ENCODE data around the gene CUX1.

Gene CUX1

DNA sequence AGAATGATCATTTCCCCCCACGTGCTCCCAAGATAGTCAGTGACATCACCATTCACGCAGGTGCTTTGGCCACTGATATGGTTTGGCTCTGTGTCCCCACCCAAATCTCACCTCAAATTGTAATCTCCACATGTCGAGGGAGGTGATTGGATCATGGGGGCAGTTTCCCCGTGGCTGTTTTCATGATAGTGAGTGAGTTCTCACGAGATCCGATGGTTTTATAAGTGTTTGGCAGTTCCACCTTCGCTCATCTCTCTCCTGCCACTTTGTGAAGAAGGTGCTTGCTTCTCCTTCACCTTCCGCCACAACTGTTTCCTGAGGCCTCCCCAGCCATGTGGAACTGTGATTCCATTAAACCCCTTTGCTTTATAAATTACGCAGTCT is 263.8 kb downstream of the CUX1 start:
- no peak for DNase-seq

DNA sequence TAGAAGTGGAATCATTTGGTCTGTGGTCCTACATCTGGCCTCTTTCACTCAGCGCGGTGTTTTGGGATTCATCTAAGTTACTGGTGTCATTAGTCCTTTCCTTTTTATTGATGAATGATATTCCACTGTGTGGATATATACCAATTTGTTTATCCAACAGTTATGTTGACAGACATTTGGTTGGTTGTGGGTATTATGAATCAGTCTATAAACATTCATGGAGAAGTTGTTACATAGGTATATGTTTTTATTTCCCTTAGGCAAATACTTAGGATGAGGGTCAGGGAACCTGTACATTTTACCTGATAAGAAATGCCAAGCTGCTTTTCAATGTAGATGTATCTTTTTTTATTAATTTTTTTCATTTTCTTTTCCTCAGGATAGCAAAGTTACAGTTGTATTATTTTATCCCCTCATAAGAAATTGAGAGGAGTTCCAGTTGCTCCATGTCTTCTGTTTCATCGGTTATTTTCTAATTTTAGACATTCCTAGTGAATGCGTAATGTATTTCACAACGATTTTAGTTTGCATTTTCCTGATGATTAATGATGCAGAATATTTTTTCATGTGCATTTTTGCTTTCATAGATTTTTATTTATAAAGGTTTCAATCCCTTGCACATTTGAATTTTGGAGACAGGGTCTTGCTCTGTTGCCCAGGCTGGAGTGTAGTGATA is 265.4 kb downstream of the CUX1 start:
- no peak for DNase-seq

DNA sequence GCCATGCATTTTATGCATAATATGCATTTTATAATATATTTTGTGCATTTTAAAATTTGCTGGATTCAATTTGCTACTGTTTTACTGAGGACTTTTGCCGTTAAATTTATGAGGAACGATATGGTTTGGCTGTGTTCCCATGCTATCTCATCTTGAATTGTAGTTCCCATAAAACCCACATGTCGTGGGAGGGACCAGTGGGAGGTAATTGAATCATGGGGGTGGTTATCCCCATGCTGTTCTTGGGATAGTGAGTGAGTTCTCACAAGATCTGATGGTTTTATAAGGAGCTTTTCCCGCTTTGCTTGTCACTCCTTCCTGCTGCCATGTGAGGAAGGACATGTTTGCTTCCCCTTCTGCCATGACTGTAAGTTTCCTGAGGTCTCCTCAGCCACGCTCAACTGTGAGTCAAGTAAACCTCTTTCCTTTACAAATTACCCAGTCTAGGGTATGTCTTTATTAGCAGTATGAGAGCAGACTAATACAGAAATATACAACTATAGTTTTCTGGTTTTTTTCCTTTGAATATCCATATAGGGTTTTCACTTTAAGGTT is 267.9 kb downstream of the CUX1 start:
- DNase-seq, result no peak

DNA sequence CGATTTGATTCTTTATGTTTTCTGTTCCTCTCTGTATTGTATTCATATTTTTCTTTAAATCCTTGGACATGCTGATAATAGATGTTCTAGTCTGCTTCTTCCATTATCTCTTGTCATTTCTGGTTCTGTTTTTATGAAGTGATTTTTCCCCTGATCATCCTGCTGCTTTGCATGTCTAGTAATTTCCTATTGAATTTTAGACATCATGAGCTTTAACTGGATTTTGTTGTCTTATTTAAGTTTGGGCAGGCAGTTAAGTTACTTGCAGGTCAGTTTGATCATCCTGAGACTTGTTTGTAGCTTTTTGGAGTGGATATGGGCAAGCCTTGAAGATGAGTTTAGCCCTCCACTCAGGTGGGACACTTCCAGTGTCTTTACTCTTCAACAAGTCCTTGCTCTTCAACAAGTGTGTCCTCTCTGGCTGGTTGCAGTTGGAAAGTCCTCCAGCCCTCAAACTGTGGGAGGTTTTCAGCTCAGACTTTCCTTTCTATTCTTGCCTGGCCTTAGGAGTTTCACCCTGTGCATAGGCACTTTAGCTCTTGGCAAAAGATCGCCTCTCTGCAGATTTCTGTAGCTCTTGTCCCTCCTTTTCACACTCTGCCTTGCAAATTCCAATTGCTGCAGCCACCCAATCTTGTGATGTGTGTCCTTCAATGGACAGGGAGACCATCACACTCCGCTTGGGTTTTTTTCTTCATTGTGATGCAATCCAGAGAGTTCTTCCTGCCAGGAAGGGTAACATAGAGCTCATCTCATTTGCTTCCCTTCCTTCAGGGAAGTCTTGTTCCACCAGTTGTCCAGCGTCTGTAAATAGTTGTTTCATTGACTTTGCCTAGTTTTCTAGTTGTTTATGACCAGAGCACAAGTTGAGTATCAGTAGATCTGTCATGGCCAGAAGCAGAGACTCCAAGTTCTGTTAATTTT is 272.0 kb downstream of the CUX1 start:
- no peak for DNase-seq

DNA sequence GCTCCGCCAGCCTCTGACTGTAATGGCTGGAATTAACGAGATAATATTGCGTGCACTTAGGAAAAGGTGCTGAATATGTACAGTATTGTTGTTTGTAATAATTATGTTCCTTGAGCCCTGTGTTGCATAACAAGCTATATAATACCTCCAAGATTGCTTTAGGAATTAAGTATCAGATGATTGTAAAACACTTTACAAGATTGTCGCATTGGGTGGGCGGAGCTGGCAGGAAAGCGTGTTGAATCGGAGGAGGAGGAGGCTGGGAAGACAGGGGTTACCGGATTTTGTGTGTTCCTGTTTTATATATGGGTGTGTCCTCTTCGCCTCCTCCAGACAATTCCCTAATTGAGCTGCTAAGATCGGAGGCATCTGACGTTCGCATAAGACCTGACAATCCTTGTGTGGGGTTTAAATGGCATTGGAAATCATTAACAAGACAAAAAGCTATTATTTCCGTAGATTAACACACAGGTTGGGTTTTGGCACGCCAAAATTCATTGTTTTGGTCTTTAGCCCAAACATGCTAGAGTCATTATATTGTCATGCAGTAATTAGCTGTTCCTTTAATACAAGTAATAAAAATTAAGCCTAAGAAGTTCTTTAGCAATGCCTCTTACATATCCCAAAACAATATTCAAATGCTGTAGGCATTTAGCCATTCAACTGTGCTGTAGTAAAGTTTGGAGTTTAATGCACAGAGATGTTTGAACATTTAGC is 276.3 kb downstream of the CUX1 start:
- no peak for DNase-seq

DNA sequence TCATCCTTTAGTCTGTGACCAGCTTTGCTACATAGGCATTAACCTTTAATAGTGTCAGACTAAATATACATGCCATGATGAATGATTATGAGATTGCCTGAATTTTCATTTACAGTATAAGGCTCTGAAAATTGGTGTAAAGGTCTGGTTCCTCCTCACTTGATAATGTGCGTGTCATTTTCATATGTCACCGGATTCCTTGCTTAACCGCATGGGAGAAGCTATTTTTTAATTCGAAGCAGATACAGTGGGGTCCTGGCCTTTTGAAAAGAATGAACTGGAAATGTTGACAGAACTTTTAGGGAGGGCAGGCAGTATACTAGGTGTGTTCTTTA is 276.9 kb downstream of the CUX1 start:
- DNase-seq, result no peak

DNA sequence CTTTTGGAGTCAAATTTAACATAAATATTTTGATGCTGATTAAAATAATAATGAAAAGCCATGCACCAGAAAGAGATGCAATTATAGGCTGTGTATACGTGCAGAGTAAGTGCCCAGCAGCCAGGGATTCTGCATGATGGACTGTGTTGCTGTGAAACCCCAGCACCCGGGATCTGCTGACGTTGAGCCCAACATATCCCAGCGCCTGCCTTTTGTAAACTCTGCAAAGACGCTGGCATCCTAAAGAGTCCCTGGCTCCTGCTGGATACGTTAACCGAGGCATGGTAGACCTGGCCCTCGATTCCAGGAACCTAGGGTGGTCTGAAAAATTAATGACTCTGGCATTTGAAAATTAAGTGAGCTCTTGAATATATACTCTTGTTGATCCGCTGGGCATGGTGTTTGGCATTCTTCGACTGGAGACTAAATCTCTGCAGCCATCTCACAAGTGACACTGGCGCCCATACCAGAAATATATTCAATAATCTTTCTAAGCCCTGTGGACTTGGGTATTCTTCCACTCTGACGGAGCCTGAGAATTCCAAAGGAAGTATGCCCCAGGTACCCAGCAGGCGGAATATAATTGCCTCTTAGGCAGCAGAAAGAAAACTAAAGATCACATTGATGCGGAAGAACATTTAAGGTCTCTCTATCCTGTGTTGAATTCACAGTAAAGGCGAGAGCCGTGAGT is 278.0 kb downstream of the CUX1 start:
- no peak for DNase-seq

DNA sequence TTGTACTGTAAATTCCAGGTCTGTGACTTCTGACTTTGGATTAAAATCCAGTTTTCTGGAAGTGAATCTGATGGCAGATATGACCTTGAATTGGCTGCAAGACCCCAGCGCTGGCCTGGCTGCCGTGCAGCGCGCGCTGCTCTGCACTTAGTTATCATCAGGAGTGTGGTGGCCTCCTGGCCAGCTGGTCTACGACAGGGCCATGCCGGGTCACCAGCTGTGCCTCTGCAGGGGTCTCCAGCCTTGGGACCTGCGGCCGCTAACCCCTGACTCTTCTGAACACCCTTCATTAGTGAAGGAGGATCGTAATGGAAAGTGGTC is 278.5 kb downstream of the CUX1 start:
- no peak for DNase-seq

DNA sequence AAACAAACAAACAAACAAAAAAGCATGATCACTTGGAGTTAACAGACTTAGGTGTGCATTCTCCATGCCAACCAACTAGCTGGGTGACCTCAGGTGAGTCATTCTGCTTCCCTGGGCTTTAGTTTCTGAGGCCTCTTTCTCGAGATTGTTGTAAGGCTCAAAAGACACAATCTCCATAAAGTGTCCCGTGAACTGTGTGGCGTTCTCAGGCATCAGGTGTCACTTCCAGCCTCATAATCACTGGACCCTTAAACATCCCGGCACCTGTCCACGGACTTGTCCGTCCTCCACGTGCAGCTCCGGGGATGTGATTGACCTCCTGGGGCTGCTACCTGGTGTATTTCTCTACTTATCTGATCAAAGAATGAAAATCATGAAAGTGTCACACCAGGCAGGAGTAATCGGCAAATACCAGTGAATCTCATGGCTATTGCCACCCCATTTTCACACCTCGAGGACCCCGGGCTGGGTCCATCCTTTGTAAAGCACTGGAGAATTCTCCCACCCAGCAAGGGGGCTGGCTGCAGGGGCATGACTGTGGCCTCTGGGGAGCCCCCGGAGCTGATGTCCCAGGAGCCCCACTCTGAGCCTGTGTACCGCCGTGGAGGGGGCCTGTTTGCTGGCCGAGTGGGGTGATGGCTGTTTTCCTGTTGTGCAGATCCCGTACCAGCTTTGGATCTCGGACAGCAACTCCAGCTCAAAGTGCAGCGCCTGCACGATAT is 279.4 kb downstream of the CUX1 start:
- no peak for DNase-seq

DNA sequence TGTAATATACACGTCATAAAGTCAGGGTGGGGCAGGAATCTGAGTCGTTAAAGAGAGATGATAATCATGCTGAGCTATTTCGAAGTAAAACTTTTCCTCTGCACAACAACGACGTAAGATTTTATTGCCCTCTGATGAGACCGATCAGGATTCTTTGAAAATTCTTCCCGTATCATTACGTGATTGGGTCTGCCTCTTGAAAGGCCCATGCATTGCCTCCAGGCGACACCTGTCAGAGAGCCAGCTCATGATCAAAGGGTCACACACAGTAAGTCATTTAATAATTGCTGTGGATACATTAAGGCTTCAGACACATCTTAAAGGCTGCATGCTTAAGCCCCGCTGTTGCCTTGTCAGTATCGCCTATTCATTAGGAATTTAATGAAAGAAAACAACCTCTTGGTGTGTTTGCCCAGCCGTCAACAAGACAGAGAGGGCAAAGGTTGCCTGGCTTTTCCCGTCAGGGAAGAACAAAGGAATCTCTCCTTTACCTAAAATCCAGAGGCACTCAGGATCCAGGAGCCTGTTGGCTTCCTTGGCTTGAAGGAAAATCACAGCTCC is 280.3 kb downstream of the CUX1 start:
- DNase-seq, result no peak

DNA sequence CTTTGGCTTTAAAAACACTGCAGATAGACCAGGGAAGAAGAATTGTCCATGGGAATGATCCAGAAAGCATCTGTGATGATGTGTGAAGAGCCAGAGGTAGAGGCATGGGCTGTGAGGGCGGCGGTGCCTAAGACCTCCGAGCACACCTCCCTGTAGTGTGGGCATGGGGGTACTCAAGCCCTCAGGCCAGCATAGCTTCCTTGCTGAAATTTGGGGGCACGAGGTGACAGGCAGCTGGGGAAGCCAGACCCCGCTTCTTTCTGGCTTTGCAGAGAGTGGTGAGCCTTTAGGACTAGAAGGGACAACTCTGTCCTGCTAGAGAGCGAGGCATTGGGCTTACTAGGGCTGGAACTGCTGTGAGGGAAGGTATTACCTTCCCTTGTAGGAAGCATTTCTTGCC is 281.6 kb downstream of the CUX1 start:
- DNase-seq, result no peak

DNA sequence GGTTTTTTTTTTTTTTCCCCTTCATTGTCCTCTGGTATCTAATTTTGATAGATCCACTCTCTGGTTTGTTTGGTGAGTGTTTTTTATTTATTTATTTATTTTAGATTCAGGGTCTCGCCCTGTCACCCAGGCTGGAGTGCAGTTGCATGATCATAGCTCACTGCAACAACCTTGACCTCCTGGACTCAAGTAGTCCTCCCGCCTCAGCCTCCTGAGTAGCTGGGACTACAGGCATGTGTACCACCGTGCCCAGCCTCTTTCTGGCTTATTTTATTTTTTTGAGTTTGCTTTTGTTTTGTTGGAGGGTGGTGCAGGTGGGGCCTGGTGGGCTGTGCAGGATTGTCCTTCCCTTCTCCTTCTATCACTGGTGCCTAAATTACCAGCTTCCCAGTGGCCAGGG is 282.0 kb downstream of the CUX1 start:
- DNase-seq, result no peak

DNA sequence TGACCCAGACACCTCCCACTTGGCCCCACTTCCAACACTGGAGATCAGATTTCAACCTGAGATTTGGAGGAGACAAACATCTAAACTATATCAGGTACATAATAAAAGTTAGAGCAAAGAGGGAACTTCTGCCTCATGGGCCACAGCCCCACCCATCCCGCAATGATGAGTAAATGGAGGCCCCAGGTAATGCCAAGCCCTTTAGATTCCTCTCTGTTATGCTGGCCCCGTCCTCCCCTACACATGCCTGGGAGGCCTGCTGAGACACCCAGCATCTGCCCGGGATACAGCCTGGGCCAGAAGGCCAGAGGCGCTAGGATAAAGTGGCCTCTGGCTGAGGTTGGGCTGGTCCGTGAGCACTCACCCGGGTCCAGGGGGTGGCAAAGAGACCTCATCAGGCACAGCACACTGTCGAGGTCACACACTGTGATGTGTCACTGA is 283.7 kb downstream of the CUX1 start:
- no peak for DNase-seq

DNA sequence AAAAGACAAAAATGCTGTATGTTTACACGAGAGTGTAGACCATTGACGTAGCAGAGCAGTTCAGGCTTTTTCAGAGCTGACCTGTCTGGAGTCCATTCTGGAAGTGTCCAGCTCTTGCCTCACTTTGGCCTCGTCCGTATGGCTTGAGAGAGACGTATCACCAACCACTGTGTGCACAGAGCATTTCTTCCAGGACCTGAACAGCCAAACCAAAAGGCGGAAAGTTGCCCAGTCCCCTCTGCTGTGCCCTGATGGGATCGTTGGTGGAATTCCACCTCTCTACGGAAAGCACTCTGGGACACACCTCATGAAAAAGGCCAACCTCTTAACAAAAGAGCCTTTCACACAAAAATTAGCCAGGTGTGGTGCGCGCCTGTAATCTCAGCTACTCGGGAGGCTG is 284.5 kb downstream of the CUX1 start:
- no peak for DNase-seq

DNA sequence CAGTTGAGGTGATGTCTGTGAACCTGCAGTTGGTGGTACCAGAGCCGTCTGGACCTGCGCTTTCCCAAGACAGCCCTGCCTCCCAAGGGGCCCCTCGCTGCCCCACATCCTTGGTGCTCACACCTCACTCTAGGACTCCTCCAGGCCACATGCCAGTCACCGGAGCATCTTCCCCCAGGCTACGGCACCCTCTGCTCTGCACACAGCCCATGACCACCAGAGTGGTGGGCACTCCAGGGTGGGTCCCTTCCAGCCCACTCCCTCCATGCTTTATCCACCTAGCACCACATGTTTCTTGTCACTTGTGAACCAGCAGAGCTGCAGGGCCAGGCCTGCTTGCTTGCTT is 285.6 kb downstream of the CUX1 start:
- DNase-seq, result no peak

DNA sequence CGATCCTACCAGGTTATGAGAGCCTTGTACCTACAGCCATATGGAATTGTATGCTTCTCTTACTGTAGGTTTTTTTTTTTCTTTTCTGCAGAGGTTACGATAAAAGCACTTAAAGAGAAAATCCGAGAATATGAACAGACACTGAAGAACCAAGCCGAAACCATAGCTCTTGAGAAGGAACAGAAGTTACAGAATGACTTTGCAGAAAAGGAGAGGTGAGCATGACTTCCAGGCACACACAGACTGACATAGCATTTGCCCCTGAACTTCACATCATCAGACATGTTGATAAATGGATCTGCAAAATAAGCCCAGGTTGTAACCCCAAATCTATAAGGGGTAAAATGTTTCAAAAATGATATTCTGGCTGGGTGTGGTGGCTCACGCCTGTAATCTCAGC is 286.8 kb downstream of the CUX1 start:
- DNase-seq, result no peak

DNA sequence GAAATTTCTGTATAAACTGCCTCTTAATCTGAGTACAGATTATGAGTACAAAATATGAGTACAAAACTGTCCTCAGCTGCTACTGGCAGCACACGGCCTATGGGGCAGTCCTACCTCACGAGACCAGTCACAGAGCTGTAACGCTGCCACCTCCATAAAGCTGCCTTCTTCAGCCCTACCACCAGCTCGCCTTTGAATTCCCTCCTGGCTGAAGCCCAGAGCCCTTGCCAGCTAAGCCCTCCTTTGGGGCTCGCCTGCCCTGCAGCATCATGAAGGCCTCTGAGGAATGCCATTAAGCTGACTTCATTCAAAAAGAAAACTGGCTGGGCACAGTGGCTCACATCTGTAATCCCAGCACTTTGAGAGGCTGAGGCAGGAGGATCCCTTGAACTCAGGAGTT is 289.2 kb downstream of the CUX1 start:
- DNase-seq, result no peak

DNA sequence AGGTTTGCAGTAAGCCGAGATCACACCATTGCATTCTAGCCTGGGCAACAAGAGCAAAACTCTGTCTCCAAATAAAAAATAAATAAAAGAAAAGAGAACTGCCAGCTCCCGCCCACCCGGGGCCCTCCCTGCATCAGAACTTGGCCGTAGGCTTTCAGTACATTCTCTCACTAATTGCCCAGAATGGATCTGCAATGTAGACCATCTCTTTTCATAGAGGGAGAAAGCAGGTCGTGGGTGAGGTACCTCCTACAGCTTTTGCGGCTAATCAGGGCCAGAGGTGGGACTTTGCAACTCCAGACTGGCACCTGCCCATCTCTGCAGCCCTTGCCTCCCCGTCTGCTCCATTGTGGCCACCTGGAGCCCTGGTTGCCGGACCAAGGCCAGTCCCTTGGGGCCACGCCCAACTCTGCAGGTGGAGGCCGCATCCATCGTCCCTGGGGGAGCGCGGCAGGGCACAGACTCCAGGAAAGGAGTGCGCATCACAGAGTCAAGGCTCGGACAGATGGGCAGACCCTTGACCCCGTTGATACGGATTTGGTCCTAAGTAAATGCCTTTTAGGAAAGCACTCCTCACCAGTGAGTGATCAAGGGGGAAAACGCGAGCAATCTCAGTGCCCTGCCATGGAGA is 290.2 kb downstream of the CUX1 start:
- DNase-seq, result no peak

DNA sequence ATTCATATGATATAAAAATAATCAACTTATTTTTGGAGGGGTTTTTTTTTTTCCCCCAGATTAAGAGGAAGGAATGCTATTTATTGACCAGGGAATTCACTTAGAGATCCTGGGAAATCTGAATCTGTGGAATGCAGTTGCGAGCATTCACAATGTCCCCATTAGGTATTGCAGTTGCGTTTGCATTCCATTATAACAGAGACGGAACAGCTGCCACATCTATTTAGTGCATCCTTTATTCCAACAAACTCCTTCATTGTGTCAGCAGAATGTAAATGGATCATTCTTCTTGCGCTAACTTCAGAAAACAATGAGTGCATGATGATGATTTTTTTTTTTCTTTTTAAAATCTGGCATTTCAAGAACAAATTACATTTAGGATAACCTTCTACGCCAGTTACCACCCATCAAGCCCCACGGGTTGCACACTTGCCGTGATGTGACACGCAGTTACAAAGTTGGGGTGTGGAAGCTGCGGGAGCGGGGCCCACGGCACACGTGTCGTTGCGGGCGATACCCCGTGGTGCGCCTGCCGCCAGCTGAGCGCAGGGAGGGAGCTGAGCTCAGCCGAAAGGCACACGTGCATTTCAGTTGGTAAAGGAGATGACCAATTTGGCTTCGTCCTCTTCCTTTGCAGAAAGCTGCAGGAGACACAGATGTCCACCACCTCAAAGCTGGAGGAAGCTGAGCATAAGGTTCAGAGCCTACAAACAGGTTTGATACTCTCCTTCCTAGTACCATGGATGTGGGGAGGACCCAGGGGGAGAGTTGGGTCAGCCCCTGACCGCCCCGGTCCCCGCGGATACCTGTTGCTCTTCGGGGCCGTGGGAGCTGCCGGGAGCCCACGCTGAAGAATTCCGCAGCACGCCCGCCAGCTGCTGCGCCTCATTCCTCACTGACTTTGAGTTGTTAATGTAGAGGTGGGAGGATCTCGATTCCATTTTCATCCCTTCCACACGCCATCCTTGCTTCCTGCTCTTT is 293.9 kb downstream of the CUX1 start:
- no peak for DNase-seq

DNA sequence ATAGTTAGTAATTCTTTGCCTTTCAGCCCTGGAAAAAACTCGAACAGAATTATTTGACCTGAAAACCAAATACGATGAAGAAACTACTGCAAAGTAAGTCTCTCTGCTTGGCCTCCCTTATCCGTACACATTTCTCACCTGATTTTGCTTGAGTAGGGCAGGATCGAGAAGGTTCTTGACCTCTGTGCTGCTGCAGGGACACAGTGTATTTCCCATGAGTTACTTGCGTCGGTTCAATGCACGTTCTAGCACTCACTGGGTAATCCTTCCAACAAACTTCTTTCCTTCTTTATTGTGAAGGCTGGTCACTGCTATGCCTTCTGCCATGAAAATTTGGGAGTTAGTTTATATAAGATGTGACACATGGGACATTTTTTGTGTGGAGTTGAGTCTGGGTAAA is 297.8 kb downstream of the CUX1 start:
- no peak for DNase-seq

DNA sequence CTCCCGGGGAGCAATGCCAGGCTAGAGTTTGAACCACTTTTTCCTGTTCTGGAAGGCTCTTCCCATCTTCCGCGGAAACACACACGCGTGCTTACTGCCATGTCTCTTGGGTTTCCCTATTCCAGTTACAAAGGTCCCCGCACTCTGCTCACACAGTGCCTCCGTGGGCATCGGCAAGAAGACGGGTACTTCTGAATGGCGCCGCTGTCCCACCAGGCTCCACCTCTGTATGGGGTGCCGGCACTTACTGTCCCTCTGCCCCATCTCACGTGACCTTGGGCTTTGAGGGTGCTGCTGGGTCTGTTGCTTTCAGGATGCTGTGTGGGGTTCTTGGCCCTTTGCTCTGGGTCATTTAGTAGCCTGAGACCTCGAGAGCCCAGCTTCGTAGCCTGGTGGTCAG is 298.5 kb downstream of the CUX1 start:
- DNase-seq, result no peak

All from activated CD4-positive, alpha-beta T cell treated with anti-CD3 and anti-CD28 coated beads, Interleukin-10, Interleukin-2, amounts not matched to agents 100 ng/mL and 50 ng/mL, durations not matched to agents 16 hours and 8 hours (primary cell).